Panc1 (cell line): Measurements from ENCODE around the gene SIM2. TPM values are rescaled to one million over a fixed set of nuclear protein-coding genes. Genes with fewer than 3 reads are reported as not detected.

ENCODE experiments used
- ATAC-seq: fragments of 200-7000 bp; cut with Tn5 transposase; 2 replicates; pipeline ENCODE4 v1.9.1; 2020; ENCODE audit warnings: mild to moderate bottlenecking, moderate library complexity
- BruUV-seq: library from RNA; stranded (reverse); fragments of 400-500 nt; replicated peaks from 2 replicates; lab custom pipeline; 2021; lab: Mats Ljungman, UMichigan
- CTCF ChIA-PET: fragments of 300-600 bp; sonication (Branson Sonifier 250); formaldehyde crosslinking; loops from one replicate; lab custom pipeline; 2022; ENCODE audit warnings: antibody characterized with exemption; lab: Charles Lee
- POLR2A ChIA-PET: fragments of 300-600 bp; sonication (Branson Sonifier 250); formaldehyde crosslinking; loops from one replicate; lab custom pipeline; 2022; ENCODE audit warnings: antibody characterized with exemption; lab: Charles Lee
- DNase-seq: peaks from one replicate; pipeline ENCODE4 v3.0.0-alpha.2; 2010; ENCODE audit warnings: low read depth, low spot score
- H3K27ac ChIP-seq: 2 replicates; pipeline ENCODE4 v1.5.1; 2011; ENCODE audit warnings: mild to moderate bottlenecking, low read length, inconsistent platforms
- H3K27me3 ChIP-seq: fragments of 200-500 bp; sonication (Bioruptor generic); 2 replicates; pipeline ENCODE4 v1.6.0; 2014; ENCODE audit warnings: low read length, inconsistent platforms; ENCODE audit not compliant: control insufficient read depth, insufficient read depth
- H3K36me3 ChIP-seq: fragments of 200-500 bp; sonication (Bioruptor generic); 2 replicates; pipeline ENCODE4 v1.5.1; 2014; ENCODE audit warnings: inconsistent platforms, mild to moderate bottlenecking, low read length, moderate library complexity; ENCODE audit not compliant: control insufficient read depth, insufficient read depth
- H3K4me1 ChIP-seq: 2 replicates; pipeline ENCODE4 v1.5.1; 2011; ENCODE audit warnings: inconsistent platforms, mild to moderate bottlenecking, low read length, moderate library complexity; ENCODE audit not compliant: control insufficient read depth, insufficient read depth
- H3K4me3 ChIP-seq, 2 experiments: 2 replicates each; pipeline ENCODE4 v1.5.1; 2011 to 2012; ENCODE audit warnings: low read depth in 2 of 2, low read length in 2 of 2, mild to moderate bottlenecking in 2 of 2, inconsistent platforms in 1 of 2, moderate library complexity in 1 of 2
- H3K9me3 ChIP-seq: fragments of 200-500 bp; sonication (Bioruptor generic); 2 replicates; pipeline ENCODE4 v1.5.1; 2014; ENCODE audit warnings: low read depth, mild to moderate bottlenecking, inconsistent platforms, low read length, moderate library complexity; ENCODE audit not compliant: control insufficient read depth, insufficient read depth
- CTCF ChIP-seq: fragments of 450-650 bp; IDR thresholded peaks from 2 replicates; pipeline ENCODE4 v1.5.1; 2017; ENCODE audit warnings: mild to moderate bottlenecking
- POLR2AphosphoS5 ChIP-seq: IDR thresholded peaks from 2 replicates; pipeline ENCODE4 v1.6.1; 2012; ENCODE audit warnings: mild to moderate bottlenecking, low read depth, low read length, moderate library complexity
- REST ChIP-seq, 2 experiments: IDR thresholded peaks; 2 replicates each; pipeline ENCODE4 v1.6.1; 2011 to 2012; ENCODE audit warnings: low read depth in 2 of 2, control low read depth in 1 of 2, low read length in 1 of 2, mild to moderate bottlenecking in 1 of 2, moderate library complexity in 1 of 2; ENCODE audit not compliant: insufficient read depth in 1 of 2
- SIN3A ChIP-seq: IDR thresholded peaks from 2 replicates; pipeline ENCODE4 v1.6.1; 2012; ENCODE audit warnings: low read depth, mild to moderate bottlenecking, low read length, moderate library complexity, borderline replicate concordance; ENCODE audit not compliant: insufficient read depth
- TCF7L2 ChIP-seq: IDR thresholded peaks from 2 replicates; pipeline ENCODE4 v1.6.1; 2011; ENCODE audit warnings: mild to moderate bottlenecking, low read depth, low read length, inconsistent platforms
- in situ Hi-C: cut with HindIII; loops from 2 replicates; pipeline ENCODE4 v1.10.0; 2016; ENCODE audit warnings: low sequenced_read_pairs, low pct_unique_long_range_greater_than_20kb
- intact Hi-C: fragments of 100-400 bp; cut with micrococcal nuclease; formaldehyde crosslinking; loops from one replicate; pipeline ENCODE4 v1.10.0; 2022; ENCODE audit not compliant: unreplicated experiment
- total RNA-seq: library from RNA; stranded (reverse); gene quantifications from one replicate; pipeline ENCODE4 v1.2.1, GENCODE V29; 2021; ENCODE audit not compliant: unreplicated experiment

SIM2 gene
- total RNA-seq, 1 experiment from 2014 or later, result 11.5 TPM

GRCh38 chr21:36784947-36785346, 86.0 kb downstream of the SIM2 start:
- BruUV-seq, result no TSS peak
- no peaks in the 10 kb centered on the region for H3K27me3 ChIP-seq
- DNase-seq (no peak), ATAC-seq (no peak)
- CTCF ChIA-PET, result no interaction called here
- H3K36me3 ChIP-seq, result no peaks in the 10 kb centered on the region
- H3K9me3 ChIP-seq, result no peaks in the 10 kb centered on the region
- in situ Hi-C loops (no loop called here), intact Hi-C loops (no loop called here)
- POLR2A ChIA-PET, result no interaction called here
- H3K27ac ChIP-seq, result no peak overlapping the region
- TF ChIP-seq REST (IDR thresholded peaks at IDR 0.05; ENCODE audit: insufficient read depth in 1 of 2, low read depth in 2 of 2, low read length in 1 of 2) (no peak), POLR2AphosphoS5 (no peak), SIN3A (no peak), CTCF (no peak), TCF7L2 (no peak)
- H3K4me3 ChIP-seq, result no peak overlapping the region
- H3K4me1 ChIP-seq, result peaks cover 11% of the 10 kb centered on the region; the same call in 1 of the 2 replicates

- in situ Hi-C loops, result no loop called here
- Histone ChIP-seq H3K4me1 (peaks cover 11% of the 10 kb centered on the region; the same call in 1 of the 2 replicates), H3K27ac (no peak overlapping the region), H3K9me3 (no peaks in the 10 kb centered on the region), H3K4me3 (no peak overlapping the region), H3K36me3 (no peaks in the 10 kb centered on the region), H3K27me3 (no peaks in the 10 kb centered on the region)
- POLR2A ChIA-PET, result no interaction called here
- TF ChIP-seq TCF7L2, result no peak
- no peak for TF ChIP-seq CTCF
- no peak for TF ChIP-seq POLR2AphosphoS5
- TF ChIP-seq SIN3A, result no peak
- BruUV-seq, result no TSS peak
- DNase-seq (no peak), ATAC-seq (no peak)
- intact Hi-C loops, result no loop called here
- CTCF ChIA-PET, result no interaction called here
Measured at GRCh38 chr21:36785615-36786014, 86.7 kb downstream of the SIM2 start.
